Right lobe of liver (tissue), 6 donors: Measurements from ENCODE around the gene UNC5CL. TPM values are rescaled to one million over a fixed set of nuclear protein-coding genes. Genes with fewer than 3 reads are reported as not detected.

ENCODE experiments used
- ATAC-seq, 4 donors: fragments of 200-7000 bp; cut with Tn5 transposase; one replicate each; pipeline ENCODE4 v1.9.1; 2020; ENCODE audit warnings: mild to moderate bottlenecking in 4 of 4, moderate library complexity in 4 of 4
- DNase-seq, 3 donors: peaks; one replicate each; pipeline ENCODE4 v3.0.0-alpha.2; 2020
- H3K27ac ChIP-seq, 3 donors: fragments of 200-600 bp; one replicate each; pipeline ENCODE4 v1.8.0; 2022
- H3K27me3 ChIP-seq, 2 donors: fragments of 200-600 bp; one replicate each; pipeline ENCODE4 v1.8.0; 2022
- H3K36me3 ChIP-seq, 4 donors: fragments of 200-600 bp; sonication (generic) in 1 of 4; one replicate each; pipeline versions ENCODE4 v1.5.1 to v1.8.0; 2017 to 2022; ENCODE audit warnings: control low read depth in 1 of 4
- H3K4me1 ChIP-seq, 4 donors: fragments of 200-600 bp; sonication (generic) in 1 of 4; one replicate each; pipeline versions ENCODE4 v1.5.1 to v1.8.0; 2017 to 2022; ENCODE audit warnings: control low read depth in 1 of 4
- H3K4me3 ChIP-seq, 3 donors: fragments of 200-600 bp; one replicate each; pipeline ENCODE4 v1.8.0; 2022
- H3K9me3 ChIP-seq, 4 donors: fragments of 200-600 bp; sonication (generic) in 1 of 4; one replicate each; pipeline versions ENCODE4 v1.5.1 to v1.8.0; 2017 to 2022; ENCODE audit warnings: control low read depth in 1 of 4
- CTCF ChIP-seq, 4 donors: fragments of 200-600 bp in 3 of 4; fragments of 450-650 bp in 1 of 4; IDR thresholded peaks; one replicate each; pipeline versions ENCODE4 v1.5.1 to v1.8.0; 2016 to 2022; ENCODE audit warnings: antibody characterized with exemption in 4 of 4, mild to moderate bottlenecking in 2 of 4
- POLR2A ChIP-seq: fragments of 450-650 bp; IDR thresholded peaks from one replicate; pipeline ENCODE4 v1.6.1; 2017; ENCODE audit warnings: antibody characterized with exemption, mild to moderate bottlenecking
- WGBS: methylation state at CpG from one replicate; pipeline ENCODE4 v1.1.6; 2018; ENCODE audit warnings: low coverage, low lambda C conversion rate; ENCODE audit not compliant: insufficient coverage; ENCODE audit errors: missing lambda C conversion rate; 5-methylcytosine and 5-hydroxymethylcytosine counted together
- intact Hi-C, 2 donors: fragments of 100-400 bp; cut with DNase I; formaldehyde crosslinking; loops; one replicate each; pipeline versions ENCODE4 v1.11.2 to v1.14.1; 2022
- total RNA-seq, 6 experiments: library from RNA; depleted of rRNA in 2 of 6; stranded (reverse); fragments of >200 nt in 2 of 6; fragmentation: NEBNext Ultra II Directional in 3 of 6; extraction: Animal tissue kit (Norgen Biotek cat#: 25700) in 3 of 6; gene quantifications; one replicate each; pipeline versions ENCODE4 v1.1.0 to v1.2.4, GENCODE V29; 2016 to 2023
- donor health status: DM: no; HTN: yes; CAD: no.
- donor health status: DM: no; HTN: no; CAD: no.
- donor health status: DM: no; HTN: no; CAD: no.
- donor health status: DM: no; HTN: yes; CAD: no.
- donor health status: DM: no; HTN: yes; CAD: no.

The UNC5CL gene
- total RNA-seq, 6 experiments from 2014 or later = 5.0 to 35.7 (median 13.5) TPM

GRCh38 chr6:41051873-41052272 lies 12.9 kb upstream of the UNC5CL start:
- no peak overlapping the region for H3K27ac ChIP-seq
- H3K27me3 ChIP-seq = no peaks in the 10 kb centered on the region
- ATAC-seq (no peak), DNase-seq (no peak)
- H3K9me3 ChIP-seq = no peaks in the 10 kb centered on the region
- intact Hi-C loops = no loop called here
- TF ChIP-seq POLR2A = no peak
- TF ChIP-seq CTCF (IDR thresholded peaks at IDR 0.05) = no peak
- no peak overlapping the region for H3K4me3 ChIP-seq
- H3K4me1 ChIP-seq = peaks cover 0 to 5% (median under 1%) of the 10 kb centered on the region in 4 donors
- 56% methylated on average over 5 of the region's 5 CpGs for WGBS
- H3K36me3 ChIP-seq = no peaks in the 10 kb centered on the region

GRCh38 chr6:41050536-41050935 lies 11.5 kb upstream of the UNC5CL start:
- Histone ChIP-seq H3K27me3 (no peaks in the 10 kb centered on the region), H3K9me3 (no peaks in the 10 kb centered on the region), H3K27ac (no peak overlapping the region), H3K4me3 (no peak overlapping the region), H3K4me1 (peaks cover 0 to 17% (median 6%) of the 10 kb centered on the region in 4 donors), H3K36me3 (no peaks in the 10 kb centered on the region)
- ATAC-seq (no peak), DNase-seq (no peak)
- intact Hi-C loops = no loop called here
- WGBS = 62% methylated on average over 3 of the region's 3 CpGs
- TF ChIP-seq CTCF (IDR thresholded peaks at IDR 0.05) (no peak), POLR2A (no peak)

- TF ChIP-seq POLR2A (no peak), CTCF (IDR thresholded peaks at IDR 0.05) (no peak)
- ATAC-seq (no peak), DNase-seq (no peak)
- Histone ChIP-seq H3K27me3 (no peaks in the 10 kb centered on the region), H3K4me3 (no peak overlapping the region), H3K4me1 (peaks cover 0 to 23% (median 9%) of the 10 kb centered on the region in 4 donors), H3K36me3 (no peaks in the 10 kb centered on the region), H3K27ac (no peak overlapping the region), H3K9me3 (no peaks in the 10 kb centered on the region)
- WGBS = 75% methylated on average over 4 of the region's 7 CpGs
- intact Hi-C loops = no loop called here
Observed at GRCh38 chr6:41049955-41050354, 10.9 kb upstream of the UNC5CL start.

GRCh38 chr6:41049521-41049920 lies 10.5 kb upstream of the UNC5CL start:
- peaks cover 0 to 24% (median 9%) of the 10 kb centered on the region in 4 donors for H3K4me1 ChIP-seq
- H3K4me3 ChIP-seq = no peak overlapping the region
- 83% methylated on average over 1 of the region's 1 CpG for WGBS
- no peaks in the 10 kb centered on the region for H3K36me3 ChIP-seq
- no peak overlapping the region for H3K27ac ChIP-seq
- no peaks in the 10 kb centered on the region for H3K27me3 ChIP-seq
- H3K9me3 ChIP-seq = no peaks in the 10 kb centered on the region
- DNase-seq (no peak), ATAC-seq (no peak)
- TF ChIP-seq CTCF (IDR thresholded peaks at IDR 0.05) = no peak
- intact Hi-C loops = no loop called here
